Fibroblast of mammary gland (primary cell): ENCODE results near the gene CDKN2AIP.
"Not testable (repeated sequence)": the region's sequence is repeated elsewhere in the genome, so short reads cannot be mapped to it uniquely, and the experiment has no call there.

Experiments
- DNase-seq: peaks from one replicate; pipeline ENCODE4 v3.0.0-alpha.2; 2010; ENCODE audit warnings: low read depth
- H3K4me3 ChIP-seq: 2 replicates; pipeline ENCODE4 v1.5.1; 2011; ENCODE audit warnings: low read depth, mild to moderate bottlenecking, low read length, moderate library complexity; ENCODE audit not compliant: control insufficient read depth
- CTCF ChIP-seq: conservative IDR thresholded peaks from 2 replicates; pipeline ENCODE4 v1.5.1; 2011; ENCODE audit warnings: low read depth, low read length, inconsistent platforms; ENCODE audit not compliant: control insufficient read depth, insufficient read depth

Gene CDKN2AIP

GRCh38 chr4:183429489-183429888 is 14.9 kb upstream of the CDKN2AIP start:
- no peak overlapping the region for H3K4me3 ChIP-seq
- TF ChIP-seq CTCF, result no peak
- no peak for DNase-seq

- DNase-seq, result no peak
- TF ChIP-seq CTCF, result no peak
- no peak overlapping the region for H3K4me3 ChIP-seq
Measured at GRCh38 chr4:183430317-183430993, 14.0 kb upstream of the CDKN2AIP start.

GRCh38 chr4:183430994-183431347 is 13.5 kb upstream of the CDKN2AIP start:
- DNase-seq, result no peak
- H3K4me3 ChIP-seq, result no peak overlapping the region
- TF ChIP-seq CTCF, result no peak

DNA sequence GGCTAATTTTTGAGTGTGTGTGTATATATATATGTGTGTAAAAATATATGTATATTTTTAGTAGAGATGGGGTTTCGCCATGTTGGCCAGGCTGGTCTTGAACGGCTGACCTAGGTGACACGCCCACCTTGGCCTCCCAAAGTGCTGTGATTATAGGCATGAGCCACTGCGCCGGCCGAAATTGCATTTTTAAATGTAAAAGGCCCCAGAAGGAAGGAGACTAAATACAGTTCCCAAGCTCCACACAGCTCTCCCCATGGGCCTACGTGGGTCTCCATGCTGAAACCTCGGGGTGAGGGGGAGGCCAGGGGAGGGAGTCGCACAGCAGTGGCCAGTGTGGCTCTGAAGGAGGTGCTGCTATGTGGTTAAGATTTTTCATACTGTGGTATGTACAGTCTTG is 12.8 kb upstream of the CDKN2AIP start:
- no peak overlapping the region for H3K4me3 ChIP-seq
- DNase-seq, result no peak
- no peak for TF ChIP-seq CTCF

GRCh38 chr4:183433183-183433582 is 11.3 kb upstream of the CDKN2AIP start:
- not testable (repeated sequence) for DNase-seq, H3K4me3 ChIP-seq

DNA sequence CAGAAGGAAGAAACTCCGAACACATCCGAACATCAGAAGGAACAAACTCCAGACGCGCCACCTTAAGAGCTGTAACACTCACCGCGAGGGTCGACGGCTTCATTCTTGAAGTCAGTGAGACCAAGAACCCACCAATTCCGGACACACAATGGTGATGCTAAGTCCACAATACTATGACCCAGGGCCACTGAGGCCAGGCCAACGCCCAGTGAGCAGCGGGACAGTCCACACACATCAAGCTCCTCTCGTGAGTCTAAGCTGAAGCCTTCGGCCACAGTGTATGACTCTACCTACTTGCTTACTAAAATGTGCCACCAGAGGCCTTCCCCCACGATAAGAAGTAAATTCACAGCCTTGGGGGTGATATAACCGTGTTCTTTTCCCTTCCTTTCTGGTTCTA is 10.2 kb upstream of the CDKN2AIP start:
- no peak for DNase-seq
- no peak overlapping the region for H3K4me3 ChIP-seq
- TF ChIP-seq CTCF, result no peak

GRCh38 chr4:183434666-183435190 is 9.7 kb upstream of the CDKN2AIP start:
- no peak overlapping the region for H3K4me3 ChIP-seq
- TF ChIP-seq CTCF, result no peak
- DNase-seq, result no peak
